SK-N-SH treated with all-trans-retinoic acid at 6 μM for 48 hours (cell line): Measurements from ENCODE around the gene LRRC8C.

Source experiments
- CSDC2 ChIP-seq: fragments of 250-450 bp; sonication (Bioruptor Pico); IDR thresholded peaks from 2 replicates; pipeline ENCODE4 v1.5.0; 2020; ENCODE audit warnings: mild to moderate bottlenecking, moderate library complexity
- ESRRG ChIP-seq: fragments of 250-450 bp; sonication (Bioruptor Pico); IDR thresholded peaks from 2 replicates; pipeline ENCODE4 v1.6.1; 2021; ENCODE audit warnings: mild to moderate bottlenecking
- PPARA ChIP-seq: fragments of 250-450 bp; sonication (Bioruptor Pico); IDR thresholded peaks from 2 replicates; pipeline ENCODE4 v1.5.0; 2020; ENCODE audit warnings: mild to moderate bottlenecking, borderline replicate concordance
- RARB ChIP-seq: fragments of 250-450 bp; sonication (Bioruptor Pico); IDR thresholded peaks from 2 replicates; pipeline ENCODE4 v1.8.0; 2021; ENCODE audit warnings: mild to moderate bottlenecking, moderate library complexity

- TF ChIP-seq RARB, result no peak
- TF ChIP-seq ESRRG, result no peak
- TF ChIP-seq CSDC2 (CRISPR knock-in tag), result no peak
- no peak for TF ChIP-seq PPARA
Observed at GRCh38 chr1:89590341-89591080, 42.4 kb upstream of the LRRC8C start.
